ENCODE results near the gene KRT84. TPM values are rescaled to one million over a fixed set of nuclear protein-coding genes. Genes with fewer than 3 reads are reported as not detected.

KRT84 gene
- total RNA-seq, 1 experiment from 2014 or later = not detected

GRCh38 chr12:52380271-52380694 lies 5.2 kb downstream of the KRT84 start:
- DNase-seq (ENCODE audit: low spot score) = peak; percentile 37
- intact Hi-C loops (cut with micrococcal nuclease; ENCODE audit: unreplicated experiment) = no loop called here
- Histone ChIP-seq H3K9me3 (ENCODE audit: low read depth, low read length, poor library complexity, severe bottlenecking) (no peaks in the 10 kb centered on the region), H3K27me3 (replicated peaks; ENCODE audit: insufficient read depth, low read depth, low read length, poor library complexity) (no peaks in the 10 kb centered on the region), H3K4me1 (ENCODE audit: insufficient read depth, low read length, poor library complexity, severe bottlenecking) (no peaks in the 10 kb centered on the region), H3K36me3 (ENCODE audit: insufficient read depth, low read length, poor library complexity, severe bottlenecking) (no peaks in the 10 kb centered on the region), H3K27ac (ENCODE audit: low read depth, low read length, poor library complexity, severe bottlenecking) (no peak overlapping the region), H3K4me3 (ENCODE audit: low read depth, low read length, poor library complexity, severe bottlenecking) (no peak overlapping the region)
- ChIA-PET POLR2A (ENCODE audit: low non-redundant PET) (no interaction called here), CTCF (interaction anchor here (1.0 kb wide), 1 partner anchor 19 kb away, joined by 3 read pairs; no protein-coding TSS in a partner anchor)
- no TSS peak for BruUV-seq (replicated peaks)
- peak; percentile 64 for TF ChIP-seq CTCF (conservative IDR thresholded peaks at IDR 0.05; ENCODE audit: low read depth, low read length)
- no peak for TF ChIP-seq EZH2 (IDR thresholded peaks at IDR 0.05; ENCODE audit: borderline replicate concordance, low read depth, low read length, poor library complexity, severe bottlenecking)

GRCh38 chr12:52379536-52379935 lies 5.9 kb downstream of the KRT84 start:
- intact Hi-C loops (cut with micrococcal nuclease; ENCODE audit: unreplicated experiment) = no loop called here
- Histone ChIP-seq H3K36me3 (ENCODE audit: insufficient read depth, low read length, poor library complexity, severe bottlenecking) (no peaks in the 10 kb centered on the region), H3K9me3 (ENCODE audit: low read depth, low read length, poor library complexity, severe bottlenecking) (no peaks in the 10 kb centered on the region), H3K4me1 (ENCODE audit: insufficient read depth, low read length, poor library complexity, severe bottlenecking) (no peaks in the 10 kb centered on the region), H3K27me3 (replicated peaks; ENCODE audit: insufficient read depth, low read depth, low read length, poor library complexity) (no peaks in the 10 kb centered on the region), H3K27ac (ENCODE audit: low read depth, low read length, poor library complexity, severe bottlenecking) (no peak overlapping the region), H3K4me3 (ENCODE audit: low read depth, low read length, poor library complexity, severe bottlenecking) (no peak overlapping the region)
- ChIA-PET POLR2A (ENCODE audit: low non-redundant PET) (no interaction called here), CTCF (interaction anchor here (1.0 kb wide), 1 partner anchor 19 kb away, joined by 3 read pairs; no protein-coding TSS in a partner anchor)
- TF ChIP-seq EZH2 (IDR thresholded peaks at IDR 0.05; ENCODE audit: borderline replicate concordance, low read depth, low read length, poor library complexity, severe bottlenecking) (no peak), CTCF (conservative IDR thresholded peaks at IDR 0.05; ENCODE audit: low read depth, low read length) (no peak)
- no TSS peak for BruUV-seq (replicated peaks)
- DNase-seq (ENCODE audit: low spot score) = no peak

- no peak for TF ChIP-seq EZH2 (IDR thresholded peaks at IDR 0.05; ENCODE audit: borderline replicate concordance, low read depth, low read length, poor library complexity, severe bottlenecking)
- no peak for TF ChIP-seq CTCF (conservative IDR thresholded peaks at IDR 0.05; ENCODE audit: low read depth, low read length)
- no TSS peak for BruUV-seq (replicated peaks)
- ChIA-PET POLR2A (ENCODE audit: low non-redundant PET) (no interaction called here), CTCF (no interaction called here)
- Histone ChIP-seq H3K27ac (ENCODE audit: low read depth, low read length, poor library complexity, severe bottlenecking) (no peak overlapping the region), H3K27me3 (replicated peaks; ENCODE audit: insufficient read depth, low read depth, low read length, poor library complexity) (no peaks in the 10 kb centered on the region), H3K4me1 (ENCODE audit: insufficient read depth, low read length, poor library complexity, severe bottlenecking) (no peaks in the 10 kb centered on the region), H3K9me3 (ENCODE audit: low read depth, low read length, poor library complexity, severe bottlenecking) (no peaks in the 10 kb centered on the region), H3K36me3 (ENCODE audit: insufficient read depth, low read length, poor library complexity, severe bottlenecking) (no peaks in the 10 kb centered on the region), H3K4me3 (ENCODE audit: low read depth, low read length, poor library complexity, severe bottlenecking) (no peak overlapping the region)
- no peak for DNase-seq (ENCODE audit: low spot score)
- intact Hi-C loops (cut with micrococcal nuclease; ENCODE audit: unreplicated experiment) = no loop called here
Observed at GRCh38 chr12:52378091-52378490, 7.4 kb downstream of the KRT84 start.

Data from A673 (cell line).